Heart left ventricle (tissue), 13 donors: ENCODE results near the gene RXRA.

Experiments
- POLR2A ChIP-seq, 2 donors: fragments of 450-650 bp; IDR thresholded peaks; one replicate each; pipeline ENCODE4 v1.6.1; 2017; ENCODE audit warnings: antibody characterized with exemption in 2 of 2, mild to moderate bottlenecking in 2 of 2, moderate library complexity in 2 of 2
- TF ChIP-seq, protein P1 (sequence below), 12 donors: fragments of 200-600 bp; sonication (generic) in 4 of 12; IDR thresholded peaks; one replicate each; pipeline versions ENCODE4 v1.5.0 to v1.8.0; 2018 to 2022; ENCODE audit warnings: antibody characterized with exemption in 12 of 12, mild to moderate bottlenecking in 5 of 12
- donor health status: ischemic (EF 13 %, LVEDD 7.1; RV severe dilation, severe dysfunction).
- donor health status: DM: no; HTN: yes; CAD: no.
- donor health status: DM: no; HTN: no; CAD: no.
- donor health status: ischemic (EF 25% LVEDD 6.9; RV normal size, moderate dysfunction).
- donor health status: ischemic (EF 25% LVEDD 5.7; RV mildly dilated, moderate dysfunction).
- donor health status: ischemic (EF 35%, LVEDD 5.7; RV mildly dilated, moderate dysfunction).
- donor health status: nonischemic (EF 11% LVEDD 7.7; RV severe dilation, severe dysfunction).
- donor health status: DM: yes; HTN: yes; CAD: no.
- donor health status: PGD.
- donor health status: ischemic (EF 29% LVEDD 5.4; RV normal size, mild dysfunction).
- donor health status: nonischemic (EF 23%, LVEDD 6.1; RV moderate dilation, normal function).

DNA sequence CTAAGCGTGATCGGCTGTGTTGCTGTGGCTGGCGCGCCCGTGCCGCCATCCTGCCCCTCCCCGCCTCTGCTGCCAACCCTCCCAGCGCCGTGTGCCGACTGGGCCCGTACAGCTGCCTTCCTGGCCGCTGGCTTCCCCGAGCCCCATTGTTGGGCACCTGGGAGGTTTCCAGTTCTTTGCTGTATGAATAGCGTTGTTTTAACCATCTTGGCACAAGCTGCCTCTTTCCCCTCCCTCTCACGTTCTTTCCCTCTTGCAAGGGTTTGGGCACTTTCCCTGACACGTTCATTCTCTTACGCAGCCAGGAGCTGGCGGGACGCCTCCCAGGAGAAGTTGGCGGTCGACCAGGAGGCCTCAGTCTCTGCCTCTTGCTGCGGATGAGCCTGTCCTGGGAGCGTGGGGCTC, 43.1 kb upstream of the RXRA start:
- TF ChIP-seq, protein P1, sequence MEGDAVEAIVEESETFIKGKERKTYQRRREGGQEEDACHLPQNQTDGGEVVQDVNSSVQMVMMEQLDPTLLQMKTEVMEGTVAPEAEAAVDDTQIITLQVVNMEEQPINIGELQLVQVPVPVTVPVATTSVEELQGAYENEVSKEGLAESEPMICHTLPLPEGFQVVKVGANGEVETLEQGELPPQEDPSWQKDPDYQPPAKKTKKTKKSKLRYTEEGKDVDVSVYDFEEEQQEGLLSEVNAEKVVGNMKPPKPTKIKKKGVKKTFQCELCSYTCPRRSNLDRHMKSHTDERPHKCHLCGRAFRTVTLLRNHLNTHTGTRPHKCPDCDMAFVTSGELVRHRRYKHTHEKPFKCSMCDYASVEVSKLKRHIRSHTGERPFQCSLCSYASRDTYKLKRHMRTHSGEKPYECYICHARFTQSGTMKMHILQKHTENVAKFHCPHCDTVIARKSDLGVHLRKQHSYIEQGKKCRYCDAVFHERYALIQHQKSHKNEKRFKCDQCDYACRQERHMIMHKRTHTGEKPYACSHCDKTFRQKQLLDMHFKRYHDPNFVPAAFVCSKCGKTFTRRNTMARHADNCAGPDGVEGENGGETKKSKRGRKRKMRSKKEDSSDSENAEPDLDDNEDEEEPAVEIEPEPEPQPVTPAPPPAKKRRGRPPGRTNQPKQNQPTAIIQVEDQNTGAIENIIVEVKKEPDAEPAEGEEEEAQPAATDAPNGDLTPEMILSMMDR (IDR thresholded peaks at IDR 0.05), result no peak
- no peak for TF ChIP-seq POLR2A (IDR thresholded peaks at IDR 0.05)
